HepG2 (cell line): ENCODE results near the gene RAD23A. TPM values are rescaled to one million over a fixed set of nuclear protein-coding genes. Genes with fewer than 3 reads are reported as not detected.

Source experiments
- ARNTL ChIP-seq: sonication (generic); formaldehyde crosslinking; IDR thresholded peaks from 2 replicates; pipeline ENCODE4 v1.4.0; 2020; ENCODE audit warnings: mild to moderate bottlenecking, missing genetic modification reagents
- HOXA7 ChIP-seq: sonication (generic); formaldehyde crosslinking; IDR thresholded peaks from 2 replicates; pipeline ENCODE4 v1.8.1; 2022; ENCODE audit warnings: mild to moderate bottlenecking, missing genetic modification reagents, moderate library complexity
- KDM6A ChIP-seq: IDR thresholded peaks from 2 replicates; pipeline ENCODE4 v1.6.1; 2016; ENCODE audit warnings: low read depth
- MAFG ChIP-seq: sonication (generic); formaldehyde crosslinking; IDR thresholded peaks from 2 replicates; pipeline ENCODE4 v1.5.1; 2020; ENCODE audit warnings: mild to moderate bottlenecking, missing genetic modification reagents
- MIER2 ChIP-seq: IDR thresholded peaks from 2 replicates; pipeline ENCODE4 v1.6.1; 2016; ENCODE audit warnings: missing biosample characterization, missing genetic modification reagents
- MIER3 ChIP-seq: IDR thresholded peaks from 2 replicates; pipeline ENCODE4 v1.6.1; 2016; ENCODE audit warnings: missing compliant biosample characterization, borderline replicate concordance
- MLLT10 ChIP-seq: sonication (generic); formaldehyde crosslinking; IDR thresholded peaks from 2 replicates; pipeline ENCODE4 v1.4.0; 2020; ENCODE audit warnings: missing genetic modification reagents
- MYC ChIP-seq: sonication (generic); formaldehyde crosslinking; IDR thresholded peaks from 2 replicates; pipeline ENCODE4 v1.9.0; 2021; ENCODE audit warnings: missing genetic modification reagents, borderline replicate concordance
- PLRG1 ChIP-seq: fragments of 450-650 bp; conservative IDR thresholded peaks from 2 replicates; pipeline ENCODE4 v1.6.1; 2016
- POLR2G ChIP-seq: fragments of 200-400 bp; formaldehyde crosslinking; IDR thresholded peaks from 2 replicates; pipeline ENCODE4 v1.6.1; 2018; ENCODE audit warnings: mild to moderate bottlenecking, low read depth, low read length, moderate library complexity
- REXO4 ChIP-seq: sonication (generic); formaldehyde crosslinking; IDR thresholded peaks from 2 replicates; pipeline ENCODE4 v1.8.0; 2022; ENCODE audit warnings: missing genetic modification reagents, mild to moderate bottlenecking, borderline replicate concordance
- TCF7L2 ChIP-seq: IDR thresholded peaks from 2 replicates; pipeline ENCODE4 v1.6.1; 2011; ENCODE audit warnings: mild to moderate bottlenecking, low read depth, low read length, moderate library complexity
- XRCC5 ChIP-seq: fragments of 200-400 bp; formaldehyde crosslinking; optimal IDR thresholded peaks from 2 replicates; pipeline ENCODE3; 2017; ENCODE audit warnings: mild to moderate bottlenecking, low read length
- ZKSCAN5 ChIP-seq: sonication (generic); formaldehyde crosslinking; IDR thresholded peaks from 2 replicates; pipeline ENCODE4 v1.5.1; 2020; ENCODE audit warnings: mild to moderate bottlenecking, missing genetic modification reagents
- ZNF225 ChIP-seq: sonication (generic); formaldehyde crosslinking; IDR thresholded peaks from 2 replicates; pipeline ENCODE4 v1.4.0; 2020; ENCODE audit warnings: mild to moderate bottlenecking, missing genetic modification reagents
- ZNF256 ChIP-seq: sonication (generic); formaldehyde crosslinking; conservative IDR thresholded peaks from 2 replicates; pipeline ENCODE4 v1.4.0; 2020; ENCODE audit warnings: missing genetic modification reagents
- ZNF329 ChIP-seq: sonication (generic); formaldehyde crosslinking; IDR thresholded peaks from 2 replicates; pipeline ENCODE4 v1.9.0; 2021; ENCODE audit warnings: low read depth, mild to moderate bottlenecking, missing genetic modification reagents
- polyA plus RNA-seq, 8 experiments: library from polyadenylated mRNA; depleted of rRNA in 3 of 8; stranded (reverse) in 7 of 8; unstranded in 1 of 8; fragments of >200 nt; fragmentation: Illumina TruSeq in 4 of 8; extraction: Trizol in 4 of 8; gene quantifications; 2 replicates each; pipeline versions ENCODE4 v1.2.1 to v1.2.3, GENCODE V29; 2011 to 2016; ENCODE audit warnings: low read depth in 4 of 8, missing spikeins in 1 of 8, mixed read lengths in 1 of 8; ENCODE audit not compliant: insufficient read depth in 1 of 8
- total RNA-seq, 5 experiments: library from RNA; depleted of rRNA; stranded (reverse); fragments of >200 nt; fragmentation: Illumina TruSeq; extraction: Trizol; gene quantifications; 2 replicates each; pipeline ENCODE4 v1.2.3, GENCODE V29; 2016; ENCODE audit warnings: low read depth in 1 of 5
- TF ChIP-seq, protein P1 (sequence below): sonication (generic); formaldehyde crosslinking; IDR thresholded peaks from 2 replicates; pipeline ENCODE4 v1.4.0; 2020; ENCODE audit warnings: missing genetic modification reagents, borderline replicate concordance
- TF ChIP-seq, protein P2 (sequence below): sonication (generic); formaldehyde crosslinking; IDR thresholded peaks from 2 replicates; pipeline ENCODE4 v1.9.0; 2021; ENCODE audit warnings: missing genetic modification reagents, mild to moderate bottlenecking, borderline replicate concordance
- TF ChIP-seq, protein P3 (sequence below): sonication (generic); formaldehyde crosslinking; conservative IDR thresholded peaks from 2 replicates; pipeline ENCODE4 v1.4.0; 2020; ENCODE audit warnings: missing genetic modification reagents
- TF ChIP-seq, protein P4 (sequence below): IDR thresholded peaks from 2 replicates; pipeline ENCODE4 v1.6.1; 2012; ENCODE audit warnings: low read length, improper control_type of control experiment

Gene RAD23A
- total and polyA plus RNA-seq, 2 of the 13 experiments (the other 11 are each of a cell fraction or from before 2014, with no cell fraction given) = 42.5 to 54.2 TPM

DNA sequence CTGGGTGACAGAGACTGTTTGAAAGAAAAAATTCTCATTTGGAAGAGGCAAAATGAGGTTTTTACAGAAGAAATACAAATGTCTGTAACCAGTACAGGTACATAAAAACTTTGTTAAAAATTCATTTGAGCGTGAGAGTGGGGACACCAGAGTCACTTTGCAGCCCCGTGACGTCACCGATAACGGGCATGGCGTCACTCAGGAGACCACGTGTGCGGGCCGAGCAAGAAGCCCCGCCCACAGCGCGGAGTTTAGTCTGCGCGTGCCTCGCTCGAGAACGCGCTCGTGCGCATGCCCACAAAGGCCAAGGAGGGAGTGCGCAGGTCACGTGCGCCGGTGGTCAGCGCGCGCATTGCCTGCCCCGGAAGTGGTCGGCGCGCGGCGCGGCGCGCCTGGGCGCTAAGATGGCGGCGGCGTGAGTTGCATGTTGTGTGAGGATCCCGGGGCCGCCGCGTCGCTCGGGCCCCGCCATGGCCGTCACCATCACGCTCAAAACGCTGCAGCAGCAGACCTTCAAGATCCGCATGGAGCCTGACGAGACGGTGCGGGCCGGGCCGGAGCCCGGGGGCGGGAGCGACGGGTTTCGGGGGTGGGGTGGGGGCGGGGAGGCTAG is at the start of gene RAD23A (continued):
- TF ChIP-seq TCF7L2 (no peak), ZNF256 (CRISPR knock-in tag) (peak; percentile 65; the same call in 1 of the 2 replicates), KDM6A (CRISPR knock-in tag) (no peak), MIER3 (CRISPR knock-in tag) (peak; percentile 74; the same call in 1 of the 2 replicates), MYC (CRISPR knock-in tag) (peak; percentile 99), PLRG1 (no peak), MLLT10 (CRISPR knock-in tag) (no peak), XRCC5 (peak; percentile 15), ZKSCAN5 (CRISPR knock-in tag) (no peak), ZNF329 (CRISPR knock-in tag) (0 out of 2 replicates have a peak, but pooled peaks have one; percentile 48), MIER2 (CRISPR knock-in tag) (0 out of 2 replicates have a peak, but pooled peaks have one; percentile 37), REXO4 (no peak), MAFG (CRISPR knock-in tag) (no peak), HOXA7 (CRISPR knock-in tag) (no peak), ZNF225 (CRISPR knock-in tag) (no peak; the same call in none of the 2 replicates), ARNTL (peak; percentile 93), POLR2G (peak; percentile 89)
- TF ChIP-seq, protein P1, sequence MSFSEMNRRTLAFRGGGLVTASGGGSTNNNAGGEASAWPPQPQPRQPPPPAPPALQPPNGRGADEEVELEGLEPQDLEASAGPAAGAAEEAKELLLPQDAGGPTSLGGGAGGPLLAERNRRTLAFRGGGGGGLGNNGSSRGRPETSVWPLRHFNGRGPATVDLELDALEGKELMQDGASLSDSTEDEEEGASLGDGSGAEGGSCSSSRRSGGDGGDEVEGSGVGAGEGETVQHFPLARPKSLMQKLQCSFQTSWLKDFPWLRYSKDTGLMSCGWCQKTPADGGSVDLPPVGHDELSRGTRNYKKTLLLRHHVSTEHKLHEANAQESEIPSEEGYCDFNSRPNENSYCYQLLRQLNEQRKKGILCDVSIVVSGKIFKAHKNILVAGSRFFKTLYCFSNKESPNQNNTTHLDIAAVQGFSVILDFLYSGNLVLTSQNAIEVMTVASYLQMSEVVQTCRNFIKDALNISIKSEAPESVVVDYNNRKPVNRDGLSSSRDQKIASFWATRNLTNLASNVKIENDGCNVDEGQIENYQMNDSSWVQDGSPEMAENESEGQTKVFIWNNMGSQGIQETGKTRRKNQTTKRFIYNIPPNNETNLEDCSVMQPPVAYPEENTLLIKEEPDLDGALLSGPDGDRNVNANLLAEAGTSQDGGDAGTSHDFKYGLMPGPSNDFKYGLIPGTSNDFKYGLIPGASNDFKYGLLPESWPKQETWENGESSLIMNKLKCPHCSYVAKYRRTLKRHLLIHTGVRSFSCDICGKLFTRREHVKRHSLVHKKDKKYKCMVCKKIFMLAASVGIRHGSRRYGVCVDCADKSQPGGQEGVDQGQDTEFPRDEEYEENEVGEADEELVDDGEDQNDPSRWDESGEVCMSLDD (CRISPR knock-in tag) = no peak; the same call in 1 of the 2 replicates
- TF ChIP-seq, protein P2, sequence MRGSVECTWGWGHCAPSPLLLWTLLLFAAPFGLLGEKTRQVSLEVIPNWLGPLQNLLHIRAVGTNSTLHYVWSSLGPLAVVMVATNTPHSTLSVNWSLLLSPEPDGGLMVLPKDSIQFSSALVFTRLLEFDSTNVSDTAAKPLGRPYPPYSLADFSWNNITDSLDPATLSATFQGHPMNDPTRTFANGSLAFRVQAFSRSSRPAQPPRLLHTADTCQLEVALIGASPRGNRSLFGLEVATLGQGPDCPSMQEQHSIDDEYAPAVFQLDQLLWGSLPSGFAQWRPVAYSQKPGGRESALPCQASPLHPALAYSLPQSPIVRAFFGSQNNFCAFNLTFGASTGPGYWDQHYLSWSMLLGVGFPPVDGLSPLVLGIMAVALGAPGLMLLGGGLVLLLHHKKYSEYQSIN (CRISPR knock-in tag) = no peak
- TF ChIP-seq, protein P3, sequence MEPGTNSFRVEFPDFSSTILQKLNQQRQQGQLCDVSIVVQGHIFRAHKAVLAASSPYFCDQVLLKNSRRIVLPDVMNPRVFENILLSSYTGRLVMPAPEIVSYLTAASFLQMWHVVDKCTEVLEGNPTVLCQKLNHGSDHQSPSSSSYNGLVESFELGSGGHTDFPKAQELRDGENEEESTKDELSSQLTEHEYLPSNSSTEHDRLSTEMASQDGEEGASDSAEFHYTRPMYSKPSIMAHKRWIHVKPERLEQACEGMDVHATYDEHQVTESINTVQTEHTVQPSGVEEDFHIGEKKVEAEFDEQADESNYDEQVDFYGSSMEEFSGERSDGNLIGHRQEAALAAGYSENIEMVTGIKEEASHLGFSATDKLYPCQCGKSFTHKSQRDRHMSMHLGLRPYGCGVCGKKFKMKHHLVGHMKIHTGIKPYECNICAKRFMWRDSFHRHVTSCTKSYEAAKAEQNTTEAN (CRISPR knock-in tag) = peak; percentile 78
- TF ChIP-seq, protein P4, sequence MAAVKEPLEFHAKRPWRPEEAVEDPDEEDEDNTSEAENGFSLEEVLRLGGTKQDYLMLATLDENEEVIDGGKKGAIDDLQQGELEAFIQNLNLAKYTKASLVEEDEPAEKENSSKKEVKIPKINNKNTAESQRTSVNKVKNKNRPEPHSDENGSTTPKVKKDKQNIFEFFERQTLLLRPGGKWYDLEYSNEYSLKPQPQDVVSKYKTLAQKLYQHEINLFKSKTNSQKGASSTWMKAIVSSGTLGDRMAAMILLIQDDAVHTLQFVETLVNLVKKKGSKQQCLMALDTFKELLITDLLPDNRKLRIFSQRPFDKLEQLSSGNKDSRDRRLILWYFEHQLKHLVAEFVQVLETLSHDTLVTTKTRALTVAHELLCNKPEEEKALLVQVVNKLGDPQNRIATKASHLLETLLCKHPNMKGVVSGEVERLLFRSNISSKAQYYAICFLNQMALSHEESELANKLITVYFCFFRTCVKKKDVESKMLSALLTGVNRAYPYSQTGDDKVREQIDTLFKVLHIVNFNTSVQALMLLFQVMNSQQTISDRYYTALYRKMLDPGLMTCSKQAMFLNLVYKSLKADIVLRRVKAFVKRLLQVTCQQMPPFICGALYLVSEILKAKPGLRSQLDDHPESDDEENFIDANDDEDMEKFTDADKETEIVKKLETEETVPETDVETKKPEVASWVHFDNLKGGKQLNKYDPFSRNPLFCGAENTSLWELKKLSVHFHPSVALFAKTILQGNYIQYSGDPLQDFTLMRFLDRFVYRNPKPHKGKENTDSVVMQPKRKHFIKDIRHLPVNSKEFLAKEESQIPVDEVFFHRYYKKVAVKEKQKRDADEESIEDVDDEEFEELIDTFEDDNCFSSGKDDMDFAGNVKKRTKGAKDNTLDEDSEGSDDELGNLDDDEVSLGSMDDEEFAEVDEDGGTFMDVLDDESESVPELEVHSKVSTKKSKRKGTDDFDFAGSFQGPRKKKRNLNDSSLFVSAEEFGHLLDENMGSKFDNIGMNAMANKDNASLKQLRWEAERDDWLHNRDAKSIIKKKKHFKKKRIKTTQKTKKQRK = no peak
